Measurements from ENCODE around the gene LGR4. TPM values are rescaled to one million over a fixed set of nuclear protein-coding genes. Genes with fewer than 3 reads are reported as not detected.

LGR4 gene
- total RNA-seq, 1 donor, result 25.1 TPM

DNA sequence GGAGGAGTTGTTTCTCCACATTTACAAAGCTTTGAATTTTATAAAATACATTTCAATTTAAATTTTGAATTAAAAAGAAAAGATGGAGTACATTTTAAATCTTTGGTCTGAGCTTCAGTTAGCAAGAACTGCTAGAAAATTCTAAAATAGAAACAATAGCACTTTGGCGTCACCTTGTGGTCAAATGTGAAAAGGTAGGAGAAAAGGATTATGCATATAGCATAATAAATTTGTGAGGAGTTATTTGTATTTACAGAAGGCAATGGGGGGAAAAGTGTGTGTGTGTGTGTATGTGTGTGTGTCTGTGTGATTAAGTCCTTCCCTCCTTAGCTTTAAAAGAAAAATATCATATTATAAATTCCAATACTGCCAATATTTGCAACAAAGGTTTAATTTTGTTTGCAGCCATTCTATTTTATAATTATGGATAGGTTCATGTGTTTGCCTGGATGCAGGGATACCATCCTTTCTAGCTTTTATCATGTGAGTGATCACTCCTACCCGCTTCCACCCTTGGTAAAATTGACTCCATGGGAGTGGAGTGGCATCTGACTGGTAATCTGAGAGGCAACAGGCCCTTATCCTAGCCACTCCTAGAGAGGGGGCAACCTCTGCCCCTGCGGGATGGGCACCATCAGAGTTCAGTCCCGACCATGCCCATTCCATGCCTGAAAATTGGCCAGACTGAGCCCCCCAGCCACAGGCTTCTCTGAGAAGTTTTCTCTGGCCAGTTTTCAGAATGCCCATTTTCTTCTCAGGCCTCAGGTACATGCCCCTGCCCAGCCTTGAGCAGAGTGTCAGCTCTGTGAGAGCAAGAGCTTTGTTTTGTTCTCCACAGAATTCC lies 13.6 kb upstream of the LGR4 start:
- DNase-seq (ENCODE audit: low read depth), result peak; percentile 83
- no peak overlapping the region for H3K4me3 ChIP-seq (ENCODE audit: low read depth, low read length)
- TF ChIP-seq, protein P1, sequence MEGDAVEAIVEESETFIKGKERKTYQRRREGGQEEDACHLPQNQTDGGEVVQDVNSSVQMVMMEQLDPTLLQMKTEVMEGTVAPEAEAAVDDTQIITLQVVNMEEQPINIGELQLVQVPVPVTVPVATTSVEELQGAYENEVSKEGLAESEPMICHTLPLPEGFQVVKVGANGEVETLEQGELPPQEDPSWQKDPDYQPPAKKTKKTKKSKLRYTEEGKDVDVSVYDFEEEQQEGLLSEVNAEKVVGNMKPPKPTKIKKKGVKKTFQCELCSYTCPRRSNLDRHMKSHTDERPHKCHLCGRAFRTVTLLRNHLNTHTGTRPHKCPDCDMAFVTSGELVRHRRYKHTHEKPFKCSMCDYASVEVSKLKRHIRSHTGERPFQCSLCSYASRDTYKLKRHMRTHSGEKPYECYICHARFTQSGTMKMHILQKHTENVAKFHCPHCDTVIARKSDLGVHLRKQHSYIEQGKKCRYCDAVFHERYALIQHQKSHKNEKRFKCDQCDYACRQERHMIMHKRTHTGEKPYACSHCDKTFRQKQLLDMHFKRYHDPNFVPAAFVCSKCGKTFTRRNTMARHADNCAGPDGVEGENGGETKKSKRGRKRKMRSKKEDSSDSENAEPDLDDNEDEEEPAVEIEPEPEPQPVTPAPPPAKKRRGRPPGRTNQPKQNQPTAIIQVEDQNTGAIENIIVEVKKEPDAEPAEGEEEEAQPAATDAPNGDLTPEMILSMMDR (IDR thresholded peaks at IDR 0.05; ENCODE audit: insufficient read depth, low read length), result peak; percentile 89

DNA sequence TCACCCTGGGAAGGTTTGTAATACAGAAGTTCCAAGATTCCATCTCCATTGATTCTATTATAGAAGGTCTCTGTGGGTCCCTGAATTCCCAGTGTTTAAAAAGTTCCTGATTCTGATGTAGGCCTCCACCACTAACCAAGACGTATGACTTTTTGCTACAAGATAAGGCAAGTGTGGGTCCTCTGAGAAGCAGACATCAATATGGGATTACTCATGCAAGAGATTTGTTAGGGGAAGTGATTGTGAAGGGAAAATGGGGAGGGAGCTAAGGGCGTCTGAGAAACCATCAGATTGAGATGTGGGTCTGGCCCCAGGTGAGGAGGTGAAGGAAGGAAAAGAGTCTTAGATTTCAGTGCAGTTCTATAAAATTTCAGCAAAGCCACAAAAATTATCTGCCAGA lies 10.2 kb upstream of the LGR4 start:
- TF ChIP-seq, protein P1 (IDR thresholded peaks at IDR 0.05; ENCODE audit: insufficient read depth, low read length), result no peak
- no peak for DNase-seq (ENCODE audit: low read depth)
- H3K4me3 ChIP-seq (ENCODE audit: low read depth, low read length), result no peak overlapping the region

DNA sequence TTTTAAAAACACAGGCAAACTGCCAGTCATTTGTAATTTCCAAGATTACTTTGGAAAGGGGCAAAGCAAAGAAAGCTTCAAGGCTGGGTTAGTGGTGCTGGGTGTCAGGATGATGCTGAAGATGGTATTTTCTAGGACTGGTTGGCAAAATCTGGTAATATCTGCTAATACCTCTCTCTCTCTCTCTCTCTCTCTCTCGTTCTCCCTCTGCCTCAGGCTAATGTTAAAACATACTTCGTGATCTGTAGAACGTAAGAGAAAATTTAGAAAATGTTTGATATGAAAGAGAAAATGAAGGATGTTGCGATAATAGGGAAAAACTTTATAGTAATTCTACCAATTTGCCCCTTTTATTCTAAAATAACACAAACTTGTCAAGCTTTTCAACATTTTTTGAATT lies 9.4 kb upstream of the LGR4 start:
- DNase-seq (ENCODE audit: low read depth), result no peak
- TF ChIP-seq, protein P1 (IDR thresholded peaks at IDR 0.05; ENCODE audit: insufficient read depth, low read length), result no peak
- no peak overlapping the region for H3K4me3 ChIP-seq (ENCODE audit: low read depth, low read length)

DNA sequence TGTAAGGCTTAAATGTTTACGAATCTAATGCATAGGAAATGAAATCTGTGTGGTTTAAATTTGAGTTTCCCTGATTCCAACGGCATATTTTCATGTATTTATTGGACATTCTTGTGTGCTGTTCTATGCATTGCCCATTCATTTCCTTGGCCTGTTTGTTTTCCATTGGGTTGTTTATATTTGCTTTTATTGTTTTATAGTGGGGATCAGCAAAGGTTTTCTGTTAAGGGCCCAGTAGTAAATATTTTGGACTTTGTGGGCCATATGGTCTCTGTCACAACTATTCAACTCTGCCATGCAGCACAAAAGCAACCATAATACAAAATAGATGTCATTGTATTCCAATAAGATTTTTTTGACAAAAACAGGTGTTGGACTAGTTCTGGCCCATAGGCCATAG lies 5.2 kb upstream of the LGR4 start:
- no peak for DNase-seq (ENCODE audit: low read depth)
- TF ChIP-seq, protein P1 (IDR thresholded peaks at IDR 0.05; ENCODE audit: insufficient read depth, low read length), result no peak
- H3K4me3 ChIP-seq (ENCODE audit: low read depth, low read length), result no peak overlapping the region

DNA sequence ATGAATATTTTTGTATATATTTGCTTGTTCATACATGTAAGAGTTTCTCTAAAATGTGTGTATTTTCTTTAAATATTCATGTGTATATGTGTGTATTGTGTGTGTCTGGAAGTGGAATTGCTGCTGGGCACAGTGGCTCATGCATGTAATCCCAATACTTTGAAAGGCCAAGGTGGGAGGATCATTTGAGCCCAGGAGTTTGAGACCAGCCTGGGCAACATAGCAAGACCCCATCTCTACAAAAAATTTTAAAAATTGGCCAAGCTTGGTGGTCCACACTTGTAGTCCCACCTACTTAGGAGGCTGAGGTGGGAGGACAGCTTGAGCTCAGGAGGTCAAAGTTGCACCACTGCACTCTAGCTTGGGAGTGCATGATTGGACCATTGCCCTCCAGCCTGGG lies 4.7 kb upstream of the LGR4 start:
- DNase-seq (ENCODE audit: low read depth), result no peak
- TF ChIP-seq, protein P1 (IDR thresholded peaks at IDR 0.05; ENCODE audit: insufficient read depth, low read length), result no peak
- no peak overlapping the region for H3K4me3 ChIP-seq (ENCODE audit: low read depth, low read length)

DNA sequence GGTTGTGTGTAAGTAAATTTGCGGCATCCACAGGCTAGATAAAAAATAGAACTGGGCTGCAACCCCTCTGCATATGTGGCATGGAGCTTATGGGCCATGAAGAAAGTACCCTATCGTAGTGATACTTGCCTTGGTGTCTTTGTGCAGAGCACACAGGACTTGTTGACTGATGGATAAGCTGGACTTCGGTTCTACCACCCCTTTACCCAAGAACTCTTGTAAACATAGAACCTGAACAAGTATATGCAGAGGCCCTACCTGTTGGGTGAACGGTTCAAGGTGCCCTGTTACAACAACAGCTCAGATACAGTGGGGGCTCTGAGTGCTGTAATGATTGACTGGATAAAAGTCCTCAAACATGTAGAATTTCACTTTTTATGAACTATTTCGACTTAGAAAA lies 3.0 kb upstream of the LGR4 start:
- no peak overlapping the region for H3K4me3 ChIP-seq (ENCODE audit: low read depth, low read length)
- DNase-seq (ENCODE audit: low read depth), result no peak
- TF ChIP-seq, protein P1 (IDR thresholded peaks at IDR 0.05; ENCODE audit: insufficient read depth, low read length), result no peak

Data from fibroblast of the aortic adventitia (primary cell).